ENCODE results near the gene PRDM5. TPM values are rescaled to one million over a fixed set of nuclear protein-coding genes. Genes with fewer than 3 reads are reported as not detected.

PRDM5 gene
- total and polyA plus RNA-seq, 2 donors (not counting 3 experiments of a cell fraction or from before 2014, with no cell fraction given) = 2.2 to 8.1 TPM

- H3K9me1 ChIP-seq (replicated peaks; ENCODE audit: control insufficient read depth, extremely low read depth, insufficient read depth, low read length) = no peaks in the 10 kb centered on the region
- POLR2A ChIA-PET = no interaction called here
- no peak for FAIRE-seq
Observed at GRCh38 chr4:120685756-120686278, 236.7 kb downstream of the PRDM5 start.

More at GRCh38 chr4:120685756-120686278, 236.7 kb downstream of the PRDM5 start:
- dilution Hi-C loops (cut with MboI; ENCODE audit: extremely low pct_ligation_motif_present, low sequenced_read_pairs) (no loop called here), intact Hi-C loops (cut with micrococcal nuclease) (no loop called here)
- H3K27me3 ChIP-seq (ENCODE audit: control insufficient read depth in 2 of 2, insufficient read depth in 2 of 2, low read length in 2 of 2) = no peaks in the 10 kb centered on the region
- CTCF ChIA-PET = interaction anchor here (1.0 kb wide), 1 partner anchor 15 kb away, joined by 3 read pairs; no protein-coding TSS in a partner anchor
- no peak overlapping the region for H3K4me2 ChIP-seq (ENCODE audit: insufficient read depth, low read length)
- H3K36me3 ChIP-seq (ENCODE audit: control insufficient read depth in 2 of 2, extremely low read depth in 1 of 2, insufficient read depth in 2 of 2, low read length in 2 of 2) = no peaks in the 10 kb centered on the region
- H4K20me1 ChIP-seq (replicated peaks; ENCODE audit: control insufficient read depth, extremely low read depth, insufficient read depth, low read length) = no peaks in the 10 kb centered on the region
- no peak overlapping the region for H3K9ac ChIP-seq (replicated peaks; ENCODE audit: extremely low read depth, insufficient read depth, low read length)
- H3K79me2 ChIP-seq (ENCODE audit: control insufficient read depth, insufficient read depth, low read length) = no peaks in the 10 kb centered on the region
- H3K4me1 ChIP-seq (ENCODE audit: control insufficient read depth, extremely low read depth, insufficient read depth, low read length) = no peaks in the 10 kb centered on the region
- H3K9me3 ChIP-seq (replicated peaks; ENCODE audit: control insufficient read depth, insufficient read depth, low read length) = no peaks in the 10 kb centered on the region
- no peak for TF ChIP-seq MYC (IDR thresholded peaks at IDR 0.05; ENCODE audit: low read depth, low read length)
- no peak for TF ChIP-seq POLR2AphosphoS5 (IDR thresholded peaks at IDR 0.05; ENCODE audit: insufficient read depth, low read depth, low read length)
- no peak for TF ChIP-seq FOS (IDR thresholded peaks at IDR 0.05; ENCODE audit: borderline replicate concordance, insufficient read depth, low read length)
- no peak for TF ChIP-seq POLR2A (IDR thresholded peaks at IDR 0.05; ENCODE audit: low read depth, low read length)
- TF ChIP-seq EZH2 (IDR thresholded peaks at IDR 0.05; ENCODE audit: borderline replicate concordance, low read depth, low read length, severe bottlenecking) = no peak
- TF ChIP-seq CTCF (IDR thresholded peaks at IDR 0.05; ENCODE audit: extremely low read depth in 1 of 2, insufficient read depth in 1 of 2, low read depth in 1 of 2, low read length in 2 of 2) = no peak
- TF ChIP-seq MAX (IDR thresholded peaks at IDR 0.05; ENCODE audit: insufficient read depth, insufficient read length) = no peak
- no peak for TF ChIP-seq GATA2 (IDR thresholded peaks at IDR 0.05; ENCODE audit: insufficient read depth, insufficient read length, low read depth, low read length)
- TF ChIP-seq JUN (IDR thresholded peaks at IDR 0.05; ENCODE audit: borderline replicate concordance, insufficient read depth, insufficient read length, low read depth) = no peak
- H2AFZ ChIP-seq (ENCODE audit: low read depth, low read length) = no peak overlapping the region
- H3K27ac ChIP-seq (ENCODE audit: insufficient read depth, low read depth, low read length) = no peak overlapping the region
- DNase-seq (ENCODE audit: low read depth, low spot score) = no peak
- no TSS peak for BruUV-seq (replicated peaks)
- no peak overlapping the region for H3K4me3 ChIP-seq (replicated peaks in 1 of 3; ENCODE audit: insufficient read depth in 1 of 3, low read depth in 1 of 3, low read length in 3 of 3)

All from endothelial cell of umbilical vein (primary cell).